Measurements from ENCODE around the gene FXYD6. TPM values are rescaled to one million over a fixed set of nuclear protein-coding genes. Genes with fewer than 3 reads are reported as not detected.

FXYD6 gene
- polyA plus RNA-seq, 3 donors = 15.5 to 132 (median 39.6) TPM

DNA sequence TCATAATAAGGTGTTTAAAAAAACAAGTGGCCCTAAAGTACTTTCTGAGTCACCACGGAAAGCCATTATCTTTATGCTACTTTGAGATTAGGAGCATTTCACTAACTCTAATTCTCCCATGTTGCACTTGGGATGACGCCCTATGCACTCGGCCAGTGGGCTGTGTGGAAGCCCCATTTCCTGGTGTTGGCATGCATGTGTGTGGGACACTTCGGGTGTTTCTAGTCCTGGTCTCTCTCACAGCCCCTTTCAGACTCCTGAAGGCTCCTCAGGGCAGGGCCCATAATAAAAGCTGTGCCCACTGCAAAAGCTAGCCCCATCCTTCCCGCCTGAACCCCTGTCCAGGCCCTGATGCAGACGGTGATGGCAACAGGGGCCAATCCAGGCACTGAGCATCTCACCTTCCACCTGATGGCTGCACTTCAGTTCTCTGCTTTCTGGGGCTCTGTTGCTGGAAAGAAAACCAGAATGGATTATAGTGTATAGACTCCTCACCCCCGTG, 37.0 kb downstream of the FXYD6 start:
- no peak overlapping the region for H3K27ac ChIP-seq (ENCODE audit: low read depth, low read length)
- WGBS, 3 donors = 78 to 83% (median 78%) methylated on average over 7 of the region's 7 CpGs

DNA sequence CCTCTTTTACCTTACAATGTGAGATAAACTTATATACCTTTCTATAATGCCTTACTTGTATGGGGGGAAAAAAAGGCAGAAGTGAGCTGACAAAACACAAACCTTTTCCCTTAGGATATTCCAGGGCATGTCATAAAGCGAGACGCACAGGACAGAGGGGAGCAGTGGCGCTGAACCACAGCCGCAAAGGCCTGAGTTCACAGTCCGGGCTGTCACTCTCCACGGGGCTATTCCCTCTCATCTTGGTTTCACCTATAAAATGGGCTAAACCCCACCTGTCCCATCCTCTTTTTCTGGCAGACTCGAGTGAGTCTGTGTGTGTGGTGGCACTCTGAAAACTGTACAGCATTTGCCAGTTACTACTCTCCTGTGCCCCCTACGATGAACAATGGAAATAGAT, 37.6 kb downstream of the FXYD6 start:
- WGBS, 3 donors = 77 to 86% (median 81%) methylated on average over 8 of the region's 8 CpGs
- H3K27ac ChIP-seq (ENCODE audit: low read depth, low read length) = no peak overlapping the region

DNA sequence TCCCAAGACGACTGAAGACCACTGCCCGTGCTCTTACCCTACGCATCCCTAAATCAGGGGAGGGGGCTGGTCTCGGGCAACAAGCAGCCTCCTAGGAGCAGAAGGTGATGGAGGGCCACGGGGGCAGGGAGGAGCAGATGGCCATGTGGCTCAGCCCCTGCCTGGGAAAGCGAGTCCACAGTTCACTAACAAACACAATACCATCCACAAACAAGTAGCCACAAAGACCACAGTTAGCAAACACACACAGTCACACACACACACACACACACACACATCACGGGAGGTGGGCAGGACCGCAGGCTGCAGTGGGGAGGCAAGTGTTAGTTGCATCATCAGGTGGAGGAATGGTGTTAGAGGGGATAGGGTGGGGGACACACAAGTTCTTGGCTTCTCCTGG, 38.7 kb downstream of the FXYD6 start:
- no peak overlapping the region for H3K27ac ChIP-seq (ENCODE audit: low read depth, low read length)
- 73 to 80% (median 75%) methylated on average over 8 of the region's 8 CpGs for WGBS, 3 donors

DNA sequence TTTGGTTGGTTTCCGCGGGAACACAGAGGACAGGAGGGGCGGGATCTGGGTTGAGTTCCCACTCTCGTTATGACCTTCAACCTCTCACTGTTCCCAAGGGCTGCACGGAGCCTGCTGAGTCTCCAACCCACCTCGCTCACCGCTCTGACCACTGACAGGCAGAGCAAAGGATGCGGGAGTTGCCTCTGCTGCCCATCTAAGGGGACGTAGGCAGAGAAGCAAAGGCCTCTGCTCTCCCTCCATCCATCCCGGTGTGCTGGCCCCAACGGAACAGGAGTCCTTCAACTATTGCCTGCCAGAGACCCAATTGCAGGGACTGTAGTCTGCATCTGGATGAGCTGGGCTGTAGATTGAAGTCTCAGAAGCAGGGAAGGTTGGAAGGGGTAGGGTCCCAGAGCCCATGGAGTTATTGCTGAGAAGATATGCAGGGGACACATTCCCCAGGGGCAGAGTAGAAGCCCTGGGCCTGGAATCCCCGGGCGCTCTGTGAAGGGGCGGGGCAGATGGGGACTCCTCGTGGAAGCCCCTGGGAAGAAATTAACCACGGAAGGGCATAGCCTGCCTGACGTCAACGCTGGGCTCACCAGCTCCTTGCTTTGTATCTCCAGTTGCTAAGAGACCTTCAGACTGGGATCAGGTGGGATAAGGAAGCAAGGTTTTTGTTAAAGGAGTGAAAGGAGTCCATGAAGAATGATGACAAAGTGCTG, 39.2 kb downstream of the FXYD6 start:
- no peak overlapping the region for H3K27ac ChIP-seq (ENCODE audit: low read depth, low read length)
- 72 to 81% (median 80%) methylated on average over 18 of the region's 18 CpGs for WGBS, 3 donors

DNA sequence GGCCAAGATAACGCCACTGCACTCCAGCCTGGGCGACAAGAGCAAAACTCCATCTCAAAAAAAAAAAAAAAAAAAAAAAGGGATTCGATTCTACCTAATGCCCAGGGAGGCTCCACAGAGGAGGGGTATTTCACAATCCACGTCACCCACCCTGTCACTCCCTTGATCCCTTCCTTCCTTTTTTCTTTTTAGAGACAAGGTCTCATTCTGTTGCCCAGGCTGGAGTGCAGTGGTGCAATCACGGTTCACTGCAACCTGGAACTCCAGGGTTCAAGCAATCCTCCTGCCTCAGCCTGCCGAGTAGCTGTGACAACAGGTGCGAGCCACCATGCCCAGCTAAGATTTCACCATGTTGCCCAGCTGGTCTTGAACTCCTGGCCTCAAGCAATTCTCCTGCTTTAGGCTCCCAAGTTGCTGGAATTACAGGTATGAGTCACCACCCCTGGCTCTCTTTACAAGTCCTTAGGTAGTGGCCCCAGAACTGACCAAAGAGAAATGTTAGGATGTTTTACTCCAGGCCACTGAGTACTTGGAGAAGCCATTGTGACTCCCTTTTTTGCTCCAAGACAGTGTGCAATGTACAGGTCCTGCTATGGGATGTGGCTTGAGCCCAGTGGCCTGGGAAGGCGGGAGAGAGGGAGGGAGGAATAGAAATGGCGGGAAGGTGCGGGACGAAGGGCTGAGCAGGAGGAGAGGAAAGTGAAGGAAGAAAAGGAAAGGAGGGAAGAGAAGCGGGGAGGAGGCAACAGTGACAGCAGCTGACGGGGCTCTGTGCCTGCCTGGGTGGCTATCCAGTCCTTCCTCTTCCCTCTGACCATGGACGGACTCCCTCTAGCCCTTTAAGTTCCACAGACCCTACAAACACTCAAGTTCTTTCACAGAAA, 40.1 kb downstream of the FXYD6 start:
- 71 to 91% (median 76%) methylated on average over 12 to 14 of the region's 14 CpGs for WGBS, 3 donors
- H3K27ac ChIP-seq (ENCODE audit: low read depth, low read length) = no peak overlapping the region

DNA sequence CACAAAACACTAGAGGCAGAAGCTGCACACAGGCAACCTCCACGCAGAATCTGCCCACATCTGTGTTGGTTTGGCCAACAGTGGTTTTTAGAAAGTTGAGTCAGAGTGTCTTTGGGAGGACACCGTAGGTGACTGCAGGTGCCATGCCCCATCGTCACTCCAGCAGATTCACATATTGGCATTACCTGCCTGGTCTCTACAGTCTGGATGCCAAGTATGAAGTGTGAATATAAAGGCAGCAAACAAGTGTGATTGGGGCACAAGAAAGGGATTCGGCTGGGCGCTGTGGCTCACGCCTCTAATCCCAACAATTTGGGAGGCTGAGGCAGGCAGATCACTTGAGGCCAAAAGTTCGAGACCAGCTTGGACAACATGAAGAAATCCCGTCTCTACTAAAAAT, 40.9 kb downstream of the FXYD6 start:
- 90 to 97% (median 91%) methylated on average over 8 of the region's 8 CpGs for WGBS, 3 donors
- H3K27ac ChIP-seq (ENCODE audit: low read depth, low read length) = no peak overlapping the region

DNA sequence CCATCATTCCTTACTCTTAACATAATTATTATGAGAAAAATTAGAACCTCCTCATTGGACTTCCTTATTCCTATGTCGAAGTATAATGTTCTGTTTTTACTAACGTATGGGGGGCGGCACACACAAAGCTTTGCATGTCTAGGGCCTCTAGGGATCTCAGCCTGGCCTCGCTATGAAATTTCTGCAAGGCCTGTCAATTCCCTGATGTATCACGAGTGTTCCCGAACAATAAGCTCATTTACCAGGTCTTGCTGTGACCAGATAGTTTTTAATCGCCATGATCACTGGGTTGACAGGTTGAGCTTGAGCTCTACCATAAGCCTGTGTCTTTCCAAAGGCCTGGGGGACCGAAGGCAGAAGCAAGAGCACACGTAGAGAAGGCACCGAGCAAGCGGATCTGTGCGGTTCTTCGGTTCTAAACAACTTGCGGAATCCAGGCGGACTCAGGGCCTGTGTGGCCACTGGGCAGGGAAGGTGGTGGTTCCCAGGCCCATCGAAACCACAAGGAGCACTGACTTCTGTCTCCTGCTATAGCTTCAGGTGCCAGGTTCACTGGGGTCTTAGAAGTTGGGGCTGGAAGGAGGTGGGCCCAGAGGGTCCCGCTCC, 41.5 kb downstream of the FXYD6 start:
- 89 to 91% (median 91%) methylated on average over 17 of the region's 17 CpGs for WGBS, 3 donors
- H3K27ac ChIP-seq (ENCODE audit: low read depth, low read length) = no peak overlapping the region

DNA sequence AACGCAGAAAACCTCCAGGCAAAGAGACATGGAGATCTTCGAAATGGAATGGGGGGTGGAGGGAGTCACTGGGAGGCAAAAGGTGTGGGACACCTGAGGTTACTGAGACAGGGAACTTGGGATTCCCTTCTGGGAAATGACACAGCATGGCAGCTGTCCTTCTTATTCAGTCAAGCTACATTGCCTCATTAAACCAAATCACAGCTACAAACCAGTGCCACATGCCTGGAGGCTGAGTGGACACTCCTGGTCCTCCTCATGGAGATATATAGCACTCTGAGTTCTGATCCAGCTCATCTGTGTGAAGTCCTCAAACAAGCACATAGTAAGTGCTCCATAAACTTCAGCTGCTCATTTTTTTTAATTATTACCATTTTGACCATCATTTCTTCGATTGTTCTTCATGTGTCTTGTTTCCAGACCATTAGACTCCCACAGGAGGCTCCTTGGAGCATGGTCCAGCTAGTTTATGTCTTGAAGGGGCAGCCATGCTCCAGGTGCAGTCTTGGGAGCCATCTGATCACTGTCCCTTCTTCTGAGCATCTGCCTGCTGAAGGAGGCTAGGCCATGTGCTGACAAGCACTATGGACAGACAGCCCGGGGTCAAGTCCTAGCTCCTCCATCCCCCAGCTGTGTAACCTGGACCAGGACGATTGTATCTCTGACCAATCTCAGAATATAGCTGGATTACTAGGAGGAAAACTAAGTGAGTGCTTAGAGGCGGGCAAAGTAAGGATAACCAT, 42.2 kb downstream of the FXYD6 start:
- 78 to 96% (median 88%) methylated on average over 6 of the region's 6 CpGs for WGBS, 3 donors
- no peak overlapping the region for H3K27ac ChIP-seq (ENCODE audit: low read depth, low read length)

DNA sequence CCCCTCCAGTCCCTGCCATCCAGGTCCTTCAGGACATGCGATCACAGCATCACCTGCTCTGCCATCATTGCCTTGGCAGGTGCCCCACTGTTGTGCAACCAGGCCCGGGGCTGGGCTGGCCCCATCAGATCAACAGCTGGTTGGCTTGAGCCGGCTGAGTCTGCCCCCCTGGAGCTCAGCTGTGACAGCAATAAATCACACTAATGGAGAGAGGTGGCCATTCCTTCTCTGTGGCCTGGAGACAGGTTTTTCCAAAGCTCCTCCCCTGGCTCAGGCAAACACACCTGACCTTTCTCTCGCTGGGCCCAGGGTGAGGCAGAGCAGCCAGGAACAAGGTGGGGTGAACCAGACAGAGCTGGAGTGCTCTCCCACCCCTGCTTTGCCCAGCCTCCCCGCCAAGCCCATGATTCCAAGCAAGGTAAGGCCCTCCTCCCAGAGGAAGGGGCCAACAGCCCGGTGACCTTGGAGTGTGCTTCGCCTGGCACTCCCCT, 43.0 kb downstream of the FXYD6 start:
- WGBS, 3 donors = 25 to 67% (median 63%) methylated on average over 7 of the region's 7 CpGs

DNA sequence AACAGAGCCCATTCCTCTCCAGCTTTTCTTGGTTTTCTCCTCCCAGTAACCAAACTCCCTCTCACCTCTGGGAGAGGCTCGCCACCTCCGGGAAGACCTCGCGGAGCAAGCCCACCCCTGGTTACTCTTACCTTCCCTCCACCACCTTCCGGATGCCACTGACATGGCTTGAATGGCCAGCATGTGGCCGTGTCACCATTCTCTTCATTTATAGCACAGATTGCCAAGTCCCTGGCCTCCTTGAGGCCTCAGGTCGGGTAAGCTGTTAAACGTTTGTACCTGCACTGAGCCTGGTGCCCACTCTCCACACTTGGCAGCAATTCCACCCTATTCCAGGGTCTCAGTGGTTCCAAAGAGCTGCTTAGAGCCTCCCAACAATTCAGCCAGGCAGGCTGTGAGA, 43.9 kb downstream of the FXYD6 start:
- 88 to 96% (median 95%) methylated on average over 8 of the region's 8 CpGs for WGBS, 3 donors
- H3K27ac ChIP-seq (ENCODE audit: low read depth, low read length) = no peak overlapping the region

More for the DNA sequence above, 43.0 kb downstream of the FXYD6 start:
- H3K27ac ChIP-seq (ENCODE audit: low read depth, low read length) = no peak overlapping the region

DNA sequence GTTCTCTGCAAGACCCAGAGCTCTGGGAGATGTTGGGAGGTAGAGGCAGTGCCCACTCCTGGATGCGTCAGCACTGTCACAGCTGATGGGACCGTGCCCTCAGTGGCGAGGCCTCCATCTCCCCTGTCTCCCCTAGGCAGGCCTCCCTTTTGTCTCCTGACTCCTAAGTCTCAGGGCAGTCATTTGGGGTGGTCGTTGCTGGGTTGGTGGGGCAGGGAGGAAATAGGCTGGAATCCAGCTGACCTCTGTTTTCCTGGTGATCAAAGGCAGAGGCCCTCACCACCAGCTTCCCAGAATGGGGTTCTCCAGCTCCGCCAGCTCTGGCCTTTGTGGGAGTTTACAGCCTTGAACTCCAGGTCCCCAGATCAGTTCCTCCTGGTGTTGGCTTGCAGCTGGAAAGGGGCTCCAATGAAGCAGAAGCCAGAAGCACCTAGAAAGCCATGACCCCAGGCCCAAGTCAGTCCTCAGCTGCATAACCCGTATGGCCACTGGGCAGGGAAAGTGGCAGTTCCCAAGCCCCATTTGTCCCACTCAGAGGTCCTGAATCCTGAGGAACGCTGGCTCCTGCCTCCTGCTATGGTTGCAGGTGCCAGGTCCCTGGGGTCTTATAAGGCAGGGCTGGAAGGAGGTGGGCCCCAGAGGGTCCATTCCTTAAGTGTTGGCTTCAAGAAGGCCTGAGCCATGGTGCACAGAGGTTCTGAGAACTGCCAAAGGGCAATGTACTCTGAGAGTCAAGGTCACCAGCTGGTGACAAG, 44.6 kb downstream of the FXYD6 start:
- WGBS, 3 donors = 78 to 84% (median 81%) methylated on average over 7 of the region's 7 CpGs
- H3K27ac ChIP-seq (ENCODE audit: low read depth, low read length) = no peak overlapping the region

DNA sequence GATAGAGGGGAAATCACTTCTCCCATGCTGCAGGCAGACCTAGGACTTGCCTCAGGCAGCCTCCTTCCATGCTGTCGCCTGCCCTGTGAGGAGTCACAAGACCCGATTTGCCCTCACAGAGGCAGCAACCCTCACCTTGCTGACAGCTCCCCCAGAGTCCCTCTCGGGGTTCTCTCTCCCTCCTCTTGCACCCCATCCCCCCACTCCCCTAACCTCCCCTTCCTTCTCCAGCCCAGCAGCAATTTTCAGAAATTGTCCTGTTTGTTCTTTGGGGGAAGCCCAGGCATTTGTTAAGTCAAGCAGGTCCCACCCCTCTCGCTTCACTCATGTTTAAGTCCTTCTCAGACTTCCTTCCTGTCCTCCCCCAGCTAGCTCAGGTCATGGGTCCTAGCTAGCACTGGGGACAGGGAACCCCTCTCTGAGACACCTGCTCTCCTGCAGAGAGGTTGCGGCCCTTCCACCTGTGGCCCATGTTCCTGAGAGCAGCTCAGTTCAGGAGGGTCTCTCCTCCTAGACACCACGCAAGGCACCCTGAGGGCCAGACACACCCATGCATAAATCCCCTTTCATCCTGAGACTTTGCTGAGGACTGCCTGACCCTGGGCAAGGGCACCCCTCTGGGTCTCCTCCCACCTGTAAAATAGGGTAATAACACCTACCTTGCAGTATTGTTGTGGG, 45.6 kb downstream of the FXYD6 start:
- WGBS, 3 donors = 58 to 66% (median 62%) methylated on average over 6 of the region's 6 CpGs
- H3K27ac ChIP-seq (ENCODE audit: low read depth, low read length) = no peak overlapping the region

DNA sequence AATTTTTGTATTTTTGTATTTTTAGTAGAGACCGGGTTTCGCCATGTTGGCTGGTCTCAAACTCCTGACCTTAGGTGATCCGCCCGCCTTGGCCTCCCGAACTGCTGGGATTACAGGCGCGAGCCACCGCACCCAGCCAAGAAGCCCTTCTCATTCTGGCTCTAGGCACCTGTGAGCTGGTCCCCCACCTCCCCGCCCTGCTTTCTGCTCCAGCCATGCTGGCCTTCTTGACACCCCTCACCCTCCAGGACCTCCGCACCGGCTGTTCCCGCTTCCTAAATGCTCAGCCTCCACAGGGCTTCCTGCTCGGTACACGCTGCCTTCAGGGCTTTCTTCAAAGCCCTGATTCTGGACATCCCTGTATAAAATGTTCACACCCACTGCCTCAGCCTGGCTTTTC, 46.4 kb downstream of the FXYD6 start:
- WGBS, 3 donors = 73 to 91% (median 83%) methylated on average over 14 of the region's 14 CpGs
- H3K27ac ChIP-seq (ENCODE audit: low read depth, low read length) = no peak overlapping the region

DNA sequence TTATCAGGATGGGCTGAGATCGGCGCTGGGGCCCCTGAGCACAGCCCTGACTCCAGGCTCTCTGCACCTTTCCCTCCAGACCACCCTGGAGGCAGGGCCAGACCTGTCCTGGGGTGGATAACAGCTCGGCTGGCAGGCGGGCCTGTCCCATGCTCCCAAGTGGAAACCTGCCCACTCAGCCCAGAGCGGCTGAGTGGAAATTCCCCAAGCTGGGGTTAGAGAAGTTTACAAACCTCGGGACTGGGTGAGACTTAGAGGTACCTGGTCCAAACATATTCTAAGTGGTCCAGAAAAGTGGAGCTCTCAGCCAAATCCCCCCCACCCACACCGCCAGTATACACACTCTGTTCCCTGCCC, 47.1 kb downstream of the FXYD6 start:
- 76 to 77% (median 77%) methylated on average over 7 of the region's 7 CpGs for WGBS, 3 donors
- no peak overlapping the region for H3K27ac ChIP-seq (ENCODE audit: low read depth, low read length)

DNA sequence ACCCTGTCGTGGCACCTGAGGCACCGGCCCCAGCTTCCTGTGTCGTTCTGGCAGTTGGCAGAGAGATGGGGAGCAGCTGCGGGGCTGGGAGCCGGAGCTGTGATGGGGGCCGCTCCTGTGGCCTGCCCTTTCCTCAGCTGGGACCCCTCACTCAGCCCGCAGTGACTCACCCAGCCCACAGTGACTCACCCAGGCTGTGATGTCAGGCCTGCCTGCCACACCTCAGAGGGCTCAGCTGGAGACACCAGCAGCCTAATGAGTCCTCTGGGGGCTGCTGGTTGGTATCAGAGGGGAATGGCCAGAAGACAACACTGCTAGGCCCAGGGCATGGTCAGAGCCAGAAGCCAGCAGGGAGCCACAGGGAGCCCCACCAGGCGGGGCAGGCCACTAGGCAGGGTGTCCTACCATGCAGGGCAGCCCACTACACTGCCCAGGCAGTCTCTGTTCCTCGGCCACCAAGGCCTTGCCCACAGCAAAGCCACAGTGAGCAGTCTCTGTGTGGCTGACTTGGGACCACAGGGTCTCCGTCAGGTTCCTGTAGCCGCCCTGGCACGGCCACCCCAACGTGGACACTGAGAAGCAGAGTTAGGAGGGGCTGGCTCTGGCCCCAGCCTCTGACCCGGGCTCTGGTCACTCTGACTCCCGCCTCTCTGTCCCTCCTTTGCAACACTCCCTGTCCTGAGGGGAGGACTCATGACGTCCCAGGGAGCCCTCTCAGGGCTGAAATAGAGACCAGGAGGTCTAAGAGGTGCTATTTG, 47.7 kb downstream of the FXYD6 start:
- no peak overlapping the region for H3K27ac ChIP-seq (ENCODE audit: low read depth, low read length)

More for the DNA sequence above, 47.7 kb downstream of the FXYD6 start:
- WGBS, 3 donors = 62 to 74% (median 66%) methylated on average over 16 of the region's 16 CpGs

Data from adipose tissue (tissue), 3 donors.